ENCODE data around the gene C22orf31. TPM values are rescaled to one million over a fixed set of nuclear protein-coding genes. Genes with fewer than 3 reads are reported as not detected.

C22orf31 gene
- polyA plus RNA-seq, 3 donors, result 0.34 TPM; not detected in 2

DNA sequence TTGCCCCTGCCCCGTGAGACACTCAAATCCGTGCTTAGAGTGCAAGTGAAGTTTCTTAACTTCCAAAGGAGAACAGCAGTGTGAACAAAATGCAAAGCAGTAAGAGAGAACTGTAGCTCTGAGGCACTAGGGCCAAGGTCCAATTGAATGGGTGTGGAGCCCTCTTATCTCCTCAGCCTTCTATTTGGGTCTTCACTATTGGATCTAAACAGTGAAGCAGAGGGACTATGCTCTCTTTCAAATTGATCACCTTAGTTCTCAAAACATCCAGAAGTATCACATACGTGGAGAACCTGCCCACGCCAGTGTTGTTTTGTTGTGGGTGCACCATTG, 49.6 kb downstream of the C22orf31 start:
- H3K27ac ChIP-seq (ENCODE audit: low read depth, low read length), result no peak overlapping the region
- WGBS, 3 donors, result 79 to 93% (median 90%) methylated on average over 4 of the region's 4 CpGs

DNA sequence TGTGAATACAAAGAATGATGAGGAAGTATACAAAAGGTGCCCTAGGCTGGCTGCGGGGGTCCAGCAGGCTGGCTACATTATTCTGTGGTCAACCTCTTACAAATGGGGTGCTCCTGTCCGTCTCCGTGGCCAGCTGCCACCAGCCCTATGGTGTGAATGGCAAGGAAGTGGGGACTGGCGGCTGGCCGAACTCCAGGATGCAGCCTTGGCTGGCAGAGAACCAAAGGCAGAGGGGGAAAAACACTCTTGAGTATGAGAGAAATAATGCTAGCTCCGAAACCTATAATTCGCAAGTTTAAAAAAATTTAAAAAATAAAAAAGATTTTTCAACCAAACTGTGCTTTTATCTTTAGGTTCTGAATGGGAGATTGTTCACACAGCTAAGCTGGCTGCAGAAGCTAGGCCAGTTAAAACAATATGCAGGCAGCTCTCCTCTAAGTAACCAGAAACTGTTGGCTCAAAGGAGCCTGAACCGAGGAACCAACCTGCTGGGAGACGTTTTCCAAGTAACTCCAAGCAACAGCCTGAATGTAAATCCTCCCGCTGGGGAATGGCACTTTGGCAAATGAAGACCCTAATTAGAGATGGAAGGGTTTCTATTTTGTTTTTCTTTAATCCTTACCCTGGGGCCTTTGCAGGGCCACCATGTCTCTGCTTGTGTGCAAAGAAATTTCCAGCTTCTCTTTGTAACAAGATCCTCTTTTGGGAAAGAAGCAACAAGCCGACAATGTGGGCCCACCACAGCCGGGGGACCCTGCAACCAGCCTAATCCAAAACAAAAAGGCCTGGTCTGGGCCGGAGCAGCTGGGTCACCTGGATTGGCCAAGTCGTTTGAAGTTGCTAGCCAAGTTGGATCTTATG, 50.2 kb downstream of the C22orf31 start:
- WGBS, 3 donors, result 56 to 65% (median 64%) methylated on average over 14 of the region's 14 CpGs

DNA sequence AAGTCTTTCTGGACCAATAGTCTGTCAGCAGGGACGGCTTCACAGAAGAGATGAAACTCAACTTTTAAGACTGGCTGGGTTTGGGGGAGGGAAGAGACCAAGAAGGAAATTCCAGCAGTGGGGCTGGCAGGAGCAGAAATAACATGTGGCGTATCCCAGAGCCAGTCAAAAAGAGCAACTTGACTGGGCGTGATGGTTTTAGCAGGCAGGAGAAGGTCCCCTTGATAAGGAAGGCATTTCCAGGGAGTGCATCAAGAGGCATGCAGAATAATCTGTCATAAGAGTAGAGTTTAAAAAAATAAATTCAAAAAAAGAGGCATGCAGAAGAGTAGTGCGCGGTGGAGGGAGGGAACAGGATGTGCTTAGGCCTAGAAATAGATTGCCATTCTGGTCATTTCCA, 52.5 kb downstream of the C22orf31 start:
- no peak overlapping the region for H3K27ac ChIP-seq (ENCODE audit: low read depth, low read length)
- WGBS, 3 donors, result 77 to 97% (median 95%) methylated on average over 5 of the region's 5 CpGs

More for the DNA sequence above, 50.2 kb downstream of the C22orf31 start:
- H3K27ac ChIP-seq (ENCODE audit: low read depth, low read length), result no peak overlapping the region

Other genes starting within 250 kb of the C22orf31 start
- gene ZNRF3, start 178.3 kb downstream of the C22orf31 start, polyA plus RNA-seq, result 1 to 10 TPM; 1.2 to 3.9 (median 2.5) TPM
- gene KREMEN1, start 11.2 kb upstream of the C22orf31 start, polyA plus RNA-seq, result 10 to 100 TPM in 1 of 3 donors, 1 to 10 TPM in 2; 2.5 to 18.4 (median 9.4) TPM
- 1 to 10 TPM; 1.3 to 5.9 (median 4.4) TPM for gene EMID1, start 144.1 kb upstream of the C22orf31 start, polyA plus RNA-seq
- gene RHBDD3, start 206.2 kb upstream of the C22orf31 start, polyA plus RNA-seq, result 10 to 100 TPM; 14.5 to 22.2 (median 15.2) TPM
- gene EWSR1, start 206.4 kb upstream of the C22orf31 start, polyA plus RNA-seq, result 100 to 1,000 TPM in 2 of 3 donors, 10 to 100 TPM in 1; 73.4 to 147 (median 120) TPM
- 10 to 100 TPM; 16.7 to 31.8 (median 20.0) TPM for gene GAS2L1, start 244.8 kb upstream of the C22orf31 start, polyA plus RNA-seq

Data from adipose tissue (tissue), 3 donors.